ENCODE data around the gene RPN2.

- TF ChIP-seq CTCF (conservative IDR thresholded peaks at IDR 0.05; ENCODE audit: low read length) (no peak), EZH2phosphoT487 (IDR thresholded peaks at IDR 0.05; ENCODE audit: borderline replicate concordance, low read depth, low read length) (no peak)
Observed at GRCh38 chr20:37249304-37249703, 70.2 kb downstream of the RPN2 start.
